ENCODE measurements around the gene ZNF408. TPM values are rescaled to one million over a fixed set of nuclear protein-coding genes. Genes with fewer than 3 reads are reported as not detected.
A peak's percentile ranks its signal among the peaks of the same experiment; 100 is the strongest.

The ZNF408 gene
- total RNA-seq, 4 donors from 2014 or later, result 5.2 to 15.1 (median 13.5) TPM

DNA sequence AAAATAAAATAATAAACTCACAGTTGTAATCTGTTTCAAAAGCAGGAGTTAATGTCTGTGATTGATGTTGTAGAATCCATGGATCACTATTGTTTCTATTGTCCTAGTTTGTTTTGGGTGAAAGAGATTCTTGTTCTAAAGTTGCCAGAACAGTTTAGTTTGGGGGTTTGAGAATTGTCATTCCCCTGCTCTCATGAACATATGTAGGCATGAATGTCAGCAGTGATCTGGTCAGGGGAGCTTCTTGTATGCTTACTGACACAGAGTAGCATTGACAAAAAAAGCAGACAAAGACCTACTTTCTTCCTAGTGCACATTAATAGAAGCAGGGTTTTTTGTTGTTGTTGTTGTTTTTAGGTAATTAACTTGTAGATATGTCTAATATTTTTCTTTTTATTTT lies 39.0 kb upstream of the ZNF408 start:
- peak overlapping the region in 1 of 4 donors; percentile 2 for H3K27ac ChIP-seq
- no peaks in the 10 kb centered on the region for H3K9me3 ChIP-seq
- no peaks in the 10 kb centered on the region for H3K27me3 ChIP-seq
- peaks cover 6 to 100% (median 24%) of the 10 kb centered on the region in 3 donors for H3K36me3 ChIP-seq
- intact Hi-C loops (cut with DNase I), result no loop called here
- no peak overlapping the region for H3K4me3 ChIP-seq
- DNase-seq, result no peak
- H3K4me1 ChIP-seq, result peaks cover 0 to 7% (median 0%) of the 10 kb centered on the region in 3 donors
- TF ChIP-seq, protein P1, sequence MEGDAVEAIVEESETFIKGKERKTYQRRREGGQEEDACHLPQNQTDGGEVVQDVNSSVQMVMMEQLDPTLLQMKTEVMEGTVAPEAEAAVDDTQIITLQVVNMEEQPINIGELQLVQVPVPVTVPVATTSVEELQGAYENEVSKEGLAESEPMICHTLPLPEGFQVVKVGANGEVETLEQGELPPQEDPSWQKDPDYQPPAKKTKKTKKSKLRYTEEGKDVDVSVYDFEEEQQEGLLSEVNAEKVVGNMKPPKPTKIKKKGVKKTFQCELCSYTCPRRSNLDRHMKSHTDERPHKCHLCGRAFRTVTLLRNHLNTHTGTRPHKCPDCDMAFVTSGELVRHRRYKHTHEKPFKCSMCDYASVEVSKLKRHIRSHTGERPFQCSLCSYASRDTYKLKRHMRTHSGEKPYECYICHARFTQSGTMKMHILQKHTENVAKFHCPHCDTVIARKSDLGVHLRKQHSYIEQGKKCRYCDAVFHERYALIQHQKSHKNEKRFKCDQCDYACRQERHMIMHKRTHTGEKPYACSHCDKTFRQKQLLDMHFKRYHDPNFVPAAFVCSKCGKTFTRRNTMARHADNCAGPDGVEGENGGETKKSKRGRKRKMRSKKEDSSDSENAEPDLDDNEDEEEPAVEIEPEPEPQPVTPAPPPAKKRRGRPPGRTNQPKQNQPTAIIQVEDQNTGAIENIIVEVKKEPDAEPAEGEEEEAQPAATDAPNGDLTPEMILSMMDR (IDR thresholded peaks at IDR 0.05), result no peak
- no peak for TF ChIP-seq POLR2A (IDR thresholded peaks at IDR 0.05)

DNA sequence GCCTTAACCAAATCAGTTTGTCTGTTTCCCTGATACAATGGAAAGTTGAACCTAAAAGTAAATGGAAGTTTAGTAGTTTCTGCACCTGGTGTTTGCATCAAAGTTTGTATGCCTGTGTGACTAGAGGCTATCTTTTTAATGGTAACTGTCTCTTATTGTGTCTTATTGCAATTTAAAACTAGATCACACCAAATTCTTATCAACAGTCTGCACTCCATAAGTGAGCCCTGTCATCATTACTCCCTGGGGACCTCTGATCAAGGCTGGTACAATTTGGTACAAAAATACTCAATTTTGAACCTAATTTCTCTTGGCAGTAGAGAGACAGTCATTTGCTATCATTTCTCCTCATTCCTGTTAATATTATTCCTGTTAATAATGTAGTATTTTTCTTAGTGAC lies 38.5 kb upstream of the ZNF408 start:
- intact Hi-C loops (cut with DNase I), result no loop called here
- TF ChIP-seq, protein P1 (IDR thresholded peaks at IDR 0.05), result no peak
- TF ChIP-seq POLR2A (IDR thresholded peaks at IDR 0.05), result no peak
- Histone ChIP-seq H3K4me1 (peaks cover 0 to 12% (median 4%) of the 10 kb centered on the region in 3 donors), H3K9me3 (no peaks in the 10 kb centered on the region), H3K36me3 (peaks cover 11 to 100% (median 23%) of the 10 kb centered on the region in 3 donors), H3K27ac (no peak overlapping the region), H3K4me3 (no peak overlapping the region), H3K27me3 (no peaks in the 10 kb centered on the region)
- DNase-seq, result no peak

DNA sequence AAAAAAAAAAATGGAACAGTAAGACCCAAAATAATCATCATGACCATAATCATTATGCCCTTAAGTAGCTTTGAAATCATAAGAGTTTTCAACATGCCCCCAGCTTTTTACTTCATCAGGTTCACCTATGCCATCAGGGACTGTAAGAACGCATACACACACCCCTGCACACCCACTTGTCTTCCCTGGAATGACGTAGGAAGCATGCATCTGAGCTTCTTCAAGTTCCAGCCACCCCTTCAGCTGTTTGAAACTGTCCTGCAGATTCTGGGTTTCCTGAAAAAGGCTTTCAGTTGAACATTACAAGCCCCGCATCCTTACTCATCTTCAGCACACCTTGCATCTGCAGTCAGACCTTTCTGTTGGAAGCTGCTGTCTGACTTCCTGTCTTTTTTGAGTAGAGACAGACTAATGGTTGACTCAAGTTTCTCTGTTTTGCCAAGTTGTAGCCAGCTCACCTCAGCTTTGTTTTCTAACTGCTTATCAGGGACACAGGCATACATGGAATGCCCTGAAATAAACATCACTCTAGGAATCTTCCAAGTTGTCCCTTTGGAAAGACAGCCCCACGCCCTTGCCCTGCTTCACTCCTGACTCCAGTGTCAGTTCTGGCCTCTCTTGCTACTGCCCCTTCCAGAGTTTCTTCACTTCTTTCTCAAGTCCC lies 37.4 kb upstream of the ZNF408 start:
- DNase-seq, result no peak
- intact Hi-C loops (cut with DNase I), result no loop called here
- H3K4me3 ChIP-seq, result no peak overlapping the region
- H3K27me3 ChIP-seq, result no peaks in the 10 kb centered on the region
- H3K9me3 ChIP-seq, result no peaks in the 10 kb centered on the region
- H3K4me1 ChIP-seq, result peaks cover 0 to 23% (median 6%) of the 10 kb centered on the region in 3 donors
- H3K27ac ChIP-seq, result no peak overlapping the region
- WGBS, 2 donors, result 81 to 83% methylated on average over 4 of the region's 4 CpGs
- H3K36me3 ChIP-seq, result peaks cover 17 to 100% (median 24%) of the 10 kb centered on the region in 3 donors
- TF ChIP-seq, protein P1 (IDR thresholded peaks at IDR 0.05), result no peak
- no peak for TF ChIP-seq POLR2A (IDR thresholded peaks at IDR 0.05)

DNA sequence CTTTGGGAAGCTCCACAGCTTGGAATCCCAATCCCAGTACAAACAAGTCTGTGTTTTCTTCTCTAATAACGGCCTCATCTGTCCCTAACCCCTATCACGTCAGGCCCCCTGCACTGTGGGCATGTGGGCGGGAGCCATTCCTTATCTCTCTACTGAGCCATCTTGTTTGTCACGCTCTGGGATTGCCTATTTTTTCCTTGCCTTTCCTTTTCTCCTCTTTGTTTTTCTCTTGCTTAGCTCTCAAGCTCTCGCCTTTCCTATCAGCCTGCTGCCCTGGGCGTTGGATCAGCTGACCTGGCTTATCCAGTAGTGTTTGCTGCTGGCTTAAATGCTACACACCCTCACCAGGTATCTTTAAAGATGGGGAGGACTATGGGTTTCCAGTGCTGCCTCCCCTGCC lies 36.2 kb upstream of the ZNF408 start:
- Histone ChIP-seq H3K4me1 (peaks cover 0 to 27% (median 6%) of the 10 kb centered on the region in 3 donors), H3K36me3 (peaks cover 16 to 100% (median 28%) of the 10 kb centered on the region in 3 donors), H3K4me3 (no peak overlapping the region), H3K27me3 (no peaks in the 10 kb centered on the region), H3K27ac (peak overlapping the region; percentile 7 to 66 (median 36)), H3K9me3 (no peaks in the 10 kb centered on the region)
- WGBS, 2 donors, result 64 to 76% methylated on average over 6 of the region's 6 CpGs
- no peak for DNase-seq
- intact Hi-C loops (cut with DNase I), result no loop called here
- TF ChIP-seq, protein P1 (IDR thresholded peaks at IDR 0.05), result no peak
- TF ChIP-seq POLR2A (IDR thresholded peaks at IDR 0.05), result no peak

GRCh38 chr11:46665356-46665755 lies 35.5 kb upstream of the ZNF408 start:
- Histone ChIP-seq H3K27me3 (no peaks in the 10 kb centered on the region), H3K27ac (peak overlapping the region in 2 of 4 donors; percentile 56 to 66), H3K9me3 (no peaks in the 10 kb centered on the region), H3K4me1 (peaks cover 0 to 33% (median 6%) of the 10 kb centered on the region in 3 donors), H3K4me3 (no peak overlapping the region), H3K36me3 (peaks cover 20 to 100% (median 28%) of the 10 kb centered on the region in 3 donors)
- intact Hi-C loops (cut with DNase I), result no loop called here
- TF ChIP-seq POLR2A (IDR thresholded peaks at IDR 0.05), result no peak
- TF ChIP-seq, protein P1 (IDR thresholded peaks at IDR 0.05), result no peak
- WGBS, 2 donors, result 83% methylated on average over 1 of the region's 1 CpG; no CpG with 5 or more reads in 1 of the 2 donors
- DNase-seq, result no peak

Data from esophagus squamous epithelium (tissue), 5 donors.